DND-41 (cell line): ENCODE measurements around the gene ATP10D.

ENCODE experiments used
- CTCF ChIP-seq: IDR thresholded peaks from 2 replicates; pipeline ENCODE4 v1.5.1; 2012; ENCODE audit warnings: borderline replicate concordance, low read length, moderate library complexity, mild to moderate bottlenecking; ENCODE audit not compliant: poor library complexity, severe bottlenecking; ENCODE audit errors: extremely low read depth
- EZH2 ChIP-seq: IDR thresholded peaks from 3 replicates; pipeline ENCODE4 v1.6.1; 2012; ENCODE audit warnings: borderline replicate concordance, low read depth, mild to moderate bottlenecking, moderate library complexity, low read length, inconsistent platforms; ENCODE audit not compliant: severe bottlenecking

GRCh38 chr4:47567511-47567910 lies 82.4 kb downstream of the ATP10D start:
- TF ChIP-seq CTCF (no peak), EZH2 (no peak)
